T-helper 2 cell treated with Interferon-gamma antibody and Interleukin-4, amounts not matched to agents 100 ng/mL and 5 ng/mL, for 36 hours (primary cell): ENCODE measurements around the gene CANT1. TPM values are rescaled to one million over a fixed set of nuclear protein-coding genes. Genes with fewer than 3 reads are reported as not detected.

Experiments
- total RNA-seq: library from RNA; stranded (reverse); gene quantifications from 2 replicates; pipeline ENCODE4 v1.2.3, GENCODE V29; 2022

Gene CANT1
- total RNA-seq, 1 donor from 2014 or later: 69.5 TPM

Other genes starting within 250 kb of the CANT1 start
- gene CYTH1, start 227.5 kb downstream of the CANT1 start, total RNA-seq: 182 and 185 TPM in 2 replicates
- gene USP36, start 168.9 kb downstream of the CANT1 start, total RNA-seq: 104 and 106 TPM in 2 replicates
- gene CEP295NL, start 106.6 kb downstream of the CANT1 start, total RNA-seq: not detected in 2 replicates
- 1.5 and 1.6 TPM in 2 replicates for gene TIMP2, start 84.4 kb downstream of the CANT1 start, total RNA-seq
- gene LGALS3BP, start 29.8 kb downstream of the CANT1 start, total RNA-seq: 140 and 147 TPM in 2 replicates
- not detected in 2 replicates for gene C1QTNF1, start 14.4 kb upstream of the CANT1 start, total RNA-seq
- gene ENGASE, start 65.1 kb upstream of the CANT1 start, total RNA-seq: 47.0 and 48.5 TPM in 2 replicates